GM13977 (cell line): ENCODE measurements around the gene POU2AF1.
"Not testable (repeated sequence)": the region's sequence is repeated elsewhere in the genome, so short reads cannot be mapped to it uniquely, and the experiment has no call there.

Experiments used
- DNase-seq: peaks from one replicate; pipeline ENCODE4 v3.0.0; 2012; ENCODE audit warnings: low spot score
- CTCF ChIP-seq: IDR thresholded peaks from 2 replicates; pipeline ENCODE4 v1.5.1; 2012; ENCODE audit warnings: mild to moderate bottlenecking, control low read depth; ENCODE audit not compliant: insufficient read depth; ENCODE audit errors: extremely low read depth, missing control alignments
- in situ Hi-C: fragments of 300-500 bp; cut with MboI; formaldehyde crosslinking; loops from one replicate; pipeline ENCODE4 v1.12.0; 2022; ENCODE audit warnings: low sequenced_read_pairs, low pct_unique_long_range_greater_than_20kb, mixed read lengths, inconsistent platforms; ENCODE audit not compliant: unreplicated experiment

The POU2AF1 gene

GRCh38 chr11:111326824-111327223 is 52.3 kb downstream of the POU2AF1 start:
- DNase-seq, result no peak
- in situ Hi-C loops, result no loop called here
- no peak for TF ChIP-seq CTCF

GRCh38 chr11:111325259-111325658 is 53.8 kb downstream of the POU2AF1 start:
- no peak for TF ChIP-seq CTCF
- no peak for DNase-seq
- in situ Hi-C loops, result no loop called here

DNA sequence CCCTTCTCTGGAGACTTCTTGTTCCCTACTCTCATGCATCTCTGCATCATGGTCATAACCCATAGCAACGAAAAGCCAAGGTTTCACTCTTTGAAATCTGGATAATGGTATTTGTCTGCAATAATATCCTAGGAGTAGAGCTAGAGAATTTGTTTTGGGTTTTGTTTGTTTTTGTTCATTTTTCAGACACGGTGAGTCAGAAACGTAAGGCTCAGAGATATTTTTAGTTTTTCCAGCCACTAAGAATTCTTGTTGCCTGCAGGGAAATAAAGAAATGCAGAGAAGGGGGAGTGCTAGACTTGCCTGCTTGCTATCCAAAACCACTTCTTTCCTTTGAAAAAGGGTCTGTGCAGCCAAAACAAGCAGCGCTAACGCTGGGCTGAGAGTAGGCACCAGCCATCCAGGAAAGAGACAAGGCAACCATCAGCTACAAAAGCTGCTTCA is 54.8 kb downstream of the POU2AF1 start:
- in situ Hi-C loops, result no loop called here
- no peak for DNase-seq
- TF ChIP-seq CTCF, result no peak

DNA sequence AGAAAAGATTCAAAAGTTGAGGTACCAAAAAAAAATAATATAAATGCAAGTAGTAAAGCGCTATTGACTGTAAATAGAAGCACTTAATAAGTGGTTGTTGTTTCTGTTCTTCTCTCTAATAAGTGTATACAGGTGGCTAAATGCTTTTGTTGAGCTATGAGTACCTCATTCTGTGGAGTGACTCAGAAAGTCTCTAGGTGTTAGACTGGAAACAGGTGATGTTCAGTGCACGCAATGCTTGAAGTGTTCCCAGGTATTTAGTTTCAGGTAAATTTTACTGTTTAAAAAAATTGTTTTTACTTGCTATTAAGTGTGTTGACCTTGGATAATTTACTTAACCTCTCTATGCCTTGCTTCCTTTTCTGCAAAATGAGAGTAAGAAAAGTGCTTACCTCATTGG is 56.5 kb downstream of the POU2AF1 start:
- DNase-seq, result no peak
- no peak for TF ChIP-seq CTCF
- in situ Hi-C loops, result no loop called here

- in situ Hi-C loops, result no loop called here
- no peak for TF ChIP-seq CTCF
- no peak for DNase-seq
These were observed 58.1 kb downstream of the POU2AF1 start for GRCh38 chr11:111320728-111321568.

- DNase-seq, in situ Hi-C loops: not testable (repeated sequence)
These were observed 58.9 kb downstream of the POU2AF1 start for GRCh38 chr11:111320199-111320598.

DNA sequence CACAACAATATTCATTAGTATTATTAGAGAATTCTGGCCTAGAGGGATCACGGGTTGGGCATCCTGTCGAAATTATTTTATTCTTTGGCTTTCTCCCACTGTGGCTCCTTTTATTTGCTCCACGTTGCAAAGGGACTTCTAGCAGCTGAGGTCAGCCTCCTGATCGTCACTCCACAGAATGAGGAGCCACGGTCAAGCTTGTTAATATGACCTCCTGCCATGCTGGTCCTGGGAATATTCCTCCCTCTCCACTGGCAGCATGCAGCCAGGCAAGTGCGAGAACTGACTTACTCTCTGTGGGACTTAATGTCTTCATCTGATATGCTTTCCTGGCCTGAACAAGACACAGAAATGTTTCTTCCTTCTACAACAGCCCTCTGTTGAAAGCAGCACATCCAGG is 59.8 kb downstream of the POU2AF1 start:
- TF ChIP-seq CTCF, result no peak
- DNase-seq, result no peak
- in situ Hi-C loops, result no loop called here
